ENCODE results near the gene ZFP69. TPM values are rescaled to one million over a fixed set of nuclear protein-coding genes. Genes with fewer than 3 reads are reported as not detected.
A peak's percentile ranks its signal among the peaks of the same experiment; 100 is the strongest.

Gene ZFP69
- 1 to 10 TPM; 3.1 to 3.2 TPM for total RNA-seq

DNA sequence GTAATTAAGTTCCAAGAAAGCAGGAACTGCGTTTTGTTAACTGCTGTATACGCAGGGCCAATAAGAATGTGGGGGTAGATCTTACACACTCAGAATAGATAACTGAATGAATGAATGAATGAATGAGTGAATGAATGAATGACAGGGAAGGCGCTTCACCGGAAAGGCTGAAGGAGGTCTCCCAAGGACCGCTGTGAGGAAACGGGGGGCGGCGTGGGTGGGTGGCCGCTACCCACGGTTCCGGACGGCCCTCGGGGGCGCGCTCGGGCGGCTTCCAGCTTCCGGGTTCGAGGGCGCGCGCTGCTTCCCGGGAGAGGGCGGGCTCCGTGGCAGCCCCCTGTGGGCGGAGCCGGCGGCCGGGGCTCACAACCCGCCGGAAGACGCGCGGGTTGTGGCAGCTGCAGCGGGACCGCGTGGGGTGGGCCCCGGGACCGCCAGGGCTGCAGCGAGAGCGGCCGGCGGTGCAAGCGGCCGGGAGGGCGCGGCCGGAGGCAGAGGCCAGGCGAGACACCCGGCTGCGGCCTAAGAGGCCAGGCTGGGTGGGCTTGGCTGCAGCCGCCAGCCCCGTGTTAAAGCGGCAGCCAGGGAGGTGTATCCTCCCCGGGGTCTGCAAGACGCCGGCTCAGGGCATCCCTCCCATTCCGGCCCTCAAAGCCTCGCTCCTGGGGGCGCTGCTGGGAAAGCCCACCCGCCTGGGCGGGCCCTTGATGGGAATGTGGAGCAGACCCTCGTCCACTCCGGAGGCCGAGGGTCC is at the start of gene ZFP69:
Gene ZFP69 (plus strand): TSS at position 367 of the 754 bp plus-strand sequence. CDS start 2,072 bp downstream, outside the sequence.
- H3K4me3 ChIP-seq: peak within 1 kb of the TSS; percentile 59 to 82
- peak; percentile 36 for TF ChIP-seq POLR2A (IDR thresholded peaks at IDR 0.05)
- peak in 1 of 4 experiments; percentile 4 for TF ChIP-seq CTCF (IDR thresholded peaks at IDR 0.05)
- TF ChIP-seq POLR2AphosphoS5 (IDR thresholded peaks at IDR 0.05): no peak
- H3K36me3 ChIP-seq: peaks cover 0 to 5% of the 10 kb centered on the region in 2 donors
- no peaks in the 10 kb centered on the region for H3K4me1 ChIP-seq (replicated peaks)
- peak; percentile 10 for DNase-seq (ENCODE audit: low spot score)
- under 1% methylated on average over 65 of the region's 65 CpGs for WGBS
- H3K27me3 ChIP-seq (replicated peaks; ENCODE audit: insufficient read depth): no peaks in the 10 kb centered on the region
- intact Hi-C loops (cut with DNase I): no loop called here
- H3K27ac ChIP-seq: peak within 1 kb of the TSS; percentile 47 to 50
- H3K9me3 ChIP-seq: no peaks in the 10 kb centered on the region

DNA sequence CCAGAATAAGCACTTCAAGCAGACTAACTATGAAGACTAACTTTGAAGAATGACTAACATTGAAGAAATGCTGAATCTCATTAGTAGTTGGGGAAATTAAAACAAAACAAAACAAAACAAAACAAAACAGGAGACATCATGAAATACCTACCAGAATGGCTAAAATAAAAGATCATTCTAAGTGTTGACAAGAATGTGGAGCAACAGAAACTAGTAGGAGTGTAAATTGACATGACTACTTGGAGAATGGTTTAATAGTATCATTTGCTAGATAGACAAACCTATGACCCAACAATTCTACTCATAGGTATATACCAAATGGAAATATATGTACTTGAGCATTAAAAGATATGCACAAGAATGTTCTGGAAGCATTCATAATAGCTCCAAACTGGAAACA is 45.7 kb upstream of the ZFP69 start:
- Histone ChIP-seq H3K36me3 (no peaks in the 10 kb centered on the region), H3K27ac (no peak overlapping the region), H3K4me1 (replicated peaks) (no peaks in the 10 kb centered on the region), H3K4me3 (no peak overlapping the region), H3K27me3 (replicated peaks; ENCODE audit: insufficient read depth) (no peaks in the 10 kb centered on the region), H3K9me3 (no peaks in the 10 kb centered on the region)
- intact Hi-C loops (cut with DNase I): no loop called here
- no peak for DNase-seq (ENCODE audit: low spot score)
- no peak for TF ChIP-seq POLR2AphosphoS5 (IDR thresholded peaks at IDR 0.05)
- no peak for TF ChIP-seq CTCF (IDR thresholded peaks at IDR 0.05)
- TF ChIP-seq POLR2A (IDR thresholded peaks at IDR 0.05): no peak

- no peak for DNase-seq (ENCODE audit: low spot score)
- no peaks in the 10 kb centered on the region for H3K9me3 ChIP-seq
- no peaks in the 10 kb centered on the region for H3K4me1 ChIP-seq (replicated peaks)
- TF ChIP-seq POLR2A (IDR thresholded peaks at IDR 0.05) (no peak), CTCF (IDR thresholded peaks at IDR 0.05) (no peak), POLR2AphosphoS5 (IDR thresholded peaks at IDR 0.05) (no peak)
- no peaks in the 10 kb centered on the region for H3K27me3 ChIP-seq (replicated peaks; ENCODE audit: insufficient read depth)
- intact Hi-C loops (cut with DNase I): no loop called here
- 71% methylated on average over 3 of the region's 3 CpGs for WGBS
- H3K36me3 ChIP-seq: no peaks in the 10 kb centered on the region
- no peak overlapping the region for H3K4me3 ChIP-seq
- no peak overlapping the region for H3K27ac ChIP-seq
These were observed 44.3 kb upstream of the ZFP69 start for GRCh38 chr1:40432644-40433390.

DNA sequence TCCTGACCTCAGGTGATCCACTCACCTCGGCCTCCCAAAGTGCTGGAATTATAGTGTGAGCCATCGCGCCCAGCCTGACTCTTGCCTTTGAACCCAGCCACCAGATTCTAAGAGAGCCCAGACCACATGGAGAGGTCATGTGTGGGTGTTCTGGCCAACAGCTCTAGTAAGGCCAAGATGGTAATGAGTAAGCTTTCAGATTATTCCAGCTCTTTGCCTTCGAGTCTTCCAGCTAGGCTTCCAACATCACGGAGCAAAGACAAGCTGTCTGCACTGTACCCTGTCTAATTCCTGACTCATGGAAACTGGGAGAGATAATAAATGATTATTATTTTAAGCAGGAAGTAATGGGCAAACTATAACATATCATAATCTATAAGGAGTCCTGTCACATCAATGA is 41.6 kb upstream of the ZFP69 start:
- TF ChIP-seq POLR2A (IDR thresholded peaks at IDR 0.05) (no peak), POLR2AphosphoS5 (IDR thresholded peaks at IDR 0.05) (no peak), CTCF (IDR thresholded peaks at IDR 0.05) (no peak)
- WGBS: 94% methylated on average over 5 of the region's 5 CpGs
- intact Hi-C loops (cut with DNase I): no loop called here

More for the DNA sequence above, 41.6 kb upstream of the ZFP69 start:
- Histone ChIP-seq H3K27me3 (replicated peaks; ENCODE audit: insufficient read depth) (no peaks in the 10 kb centered on the region), H3K9me3 (no peaks in the 10 kb centered on the region), H3K4me1 (replicated peaks) (no peaks in the 10 kb centered on the region), H3K27ac (no peak overlapping the region), H3K4me3 (no peak overlapping the region), H3K36me3 (no peaks in the 10 kb centered on the region)
- DNase-seq (ENCODE audit: low spot score): no peak

Data from prostate gland (tissue), 2 donors.